Hepatocyte (in vitro differentiated cells): ENCODE results near the gene HSPB2. TPM values are rescaled to one million over a fixed set of nuclear protein-coding genes. Genes with fewer than 3 reads are reported as not detected.

Experiments
- DNase-seq: peaks from one replicate; pipeline ENCODE4 v3.0.0-alpha.2; 2016; ENCODE audit warnings: low spot score
- H2AFZ ChIP-seq: fragments of 200-600 bp; sonication (generic); 2 replicates; pipeline ENCODE4 v1.6.0; 2016; ENCODE audit warnings: antibody characterized with exemption, mild to moderate bottlenecking
- H3K27ac ChIP-seq: fragments of 200-600 bp; sonication (generic); 2 replicates; pipeline ENCODE4 v1.5.1; 2016; ENCODE audit warnings: mild to moderate bottlenecking
- H3K27me3 ChIP-seq: fragments of 200-600 bp; sonication (generic); 2 replicates; pipeline ENCODE4 v1.6.1; 2016
- H3K36me3 ChIP-seq: fragments of 200-600 bp; sonication (generic); replicated peaks from 2 replicates; pipeline ENCODE4 v1.5.1; 2016; ENCODE audit warnings: low read depth; ENCODE audit not compliant: insufficient read depth
- H3K4me1 ChIP-seq: fragments of 200-600 bp; sonication (generic); 2 replicates; pipeline ENCODE4 v1.5.1; 2016; ENCODE audit warnings: mild to moderate bottlenecking, moderate library complexity; ENCODE audit not compliant: insufficient read depth
- H3K4me2 ChIP-seq: fragments of 200-600 bp; sonication (generic); 2 replicates; pipeline ENCODE4 v1.6.0; 2016
- H3K4me3 ChIP-seq: fragments of 200-600 bp; sonication (generic); 2 replicates; pipeline ENCODE4 v1.5.1; 2016; ENCODE audit warnings: mild to moderate bottlenecking
- H3K79me2 ChIP-seq: fragments of 200-600 bp; sonication (generic); 2 replicates; pipeline ENCODE4 v1.6.0; 2017; ENCODE audit warnings: mild to moderate bottlenecking
- H3K9me2 ChIP-seq: fragments of 200-600 bp; sonication (generic); replicated peaks from 2 replicates; pipeline ENCODE4 v1.6.0; 2017; ENCODE audit warnings: mild to moderate bottlenecking; ENCODE audit not compliant: insufficient read depth
- H3K9me3 ChIP-seq: fragments of 200-600 bp; sonication (generic); 2 replicates; pipeline ENCODE4 v1.5.1; 2016; ENCODE audit warnings: low read depth, mild to moderate bottlenecking
- H4K20me1 ChIP-seq: fragments of 200-600 bp; sonication (generic); 2 replicates; pipeline ENCODE4 v1.6.0; 2016; ENCODE audit warnings: mild to moderate bottlenecking; ENCODE audit not compliant: insufficient read depth, poor library complexity, severe bottlenecking
- EZH2 ChIP-seq: fragments of 200-600 bp; sonication (generic); IDR thresholded peaks from 2 replicates; pipeline ENCODE4 v1.6.1; 2016; ENCODE audit warnings: antibody characterized with exemption, mild to moderate bottlenecking, borderline replicate concordance
- EZH2phosphoT487 ChIP-seq: fragments of 200-600 bp; sonication (generic); IDR thresholded peaks from one replicate; pipeline ENCODE4 v1.6.1; 2018; ENCODE audit warnings: antibody characterized with exemption, mild to moderate bottlenecking, low read depth, moderate library complexity; ENCODE audit not compliant: unreplicated experiment, severe bottlenecking
- WGBS: methylation state at CpG from one replicate; pipeline ENCODE4 v1.1.6; 2016; ENCODE audit warnings: low lambda C conversion rate; ENCODE audit errors: missing lambda C conversion rate; 5-methylcytosine and 5-hydroxymethylcytosine counted together
- polyA plus RNA-seq: library from polyadenylated mRNA; unstranded; fragments of >200 nt; fragmentation: Nextera tagmentation; extraction: Ambion mirVana; gene quantifications from 2 replicates; pipeline ENCODE4 v1.2.1, GENCODE V29; 2016
- total RNA-seq: library from RNA; depleted of rRNA; stranded (reverse); fragments of >200 nt; gene quantifications from 2 replicates; pipeline ENCODE4 v1.2.3, GENCODE V29; 2014
- TF ChIP-seq, protein P1 (sequence below): fragments of 200-600 bp; sonication (generic); IDR thresholded peaks from 2 replicates; pipeline ENCODE4 v1.5.1; 2016; ENCODE audit warnings: antibody characterized with exemption, mild to moderate bottlenecking; ENCODE audit not compliant: poor library complexity

Gene HSPB2
- total and polyA plus RNA-seq, 2 experiments from 2014 or later, result 0.29 TPM; not detected in 1

DNA sequence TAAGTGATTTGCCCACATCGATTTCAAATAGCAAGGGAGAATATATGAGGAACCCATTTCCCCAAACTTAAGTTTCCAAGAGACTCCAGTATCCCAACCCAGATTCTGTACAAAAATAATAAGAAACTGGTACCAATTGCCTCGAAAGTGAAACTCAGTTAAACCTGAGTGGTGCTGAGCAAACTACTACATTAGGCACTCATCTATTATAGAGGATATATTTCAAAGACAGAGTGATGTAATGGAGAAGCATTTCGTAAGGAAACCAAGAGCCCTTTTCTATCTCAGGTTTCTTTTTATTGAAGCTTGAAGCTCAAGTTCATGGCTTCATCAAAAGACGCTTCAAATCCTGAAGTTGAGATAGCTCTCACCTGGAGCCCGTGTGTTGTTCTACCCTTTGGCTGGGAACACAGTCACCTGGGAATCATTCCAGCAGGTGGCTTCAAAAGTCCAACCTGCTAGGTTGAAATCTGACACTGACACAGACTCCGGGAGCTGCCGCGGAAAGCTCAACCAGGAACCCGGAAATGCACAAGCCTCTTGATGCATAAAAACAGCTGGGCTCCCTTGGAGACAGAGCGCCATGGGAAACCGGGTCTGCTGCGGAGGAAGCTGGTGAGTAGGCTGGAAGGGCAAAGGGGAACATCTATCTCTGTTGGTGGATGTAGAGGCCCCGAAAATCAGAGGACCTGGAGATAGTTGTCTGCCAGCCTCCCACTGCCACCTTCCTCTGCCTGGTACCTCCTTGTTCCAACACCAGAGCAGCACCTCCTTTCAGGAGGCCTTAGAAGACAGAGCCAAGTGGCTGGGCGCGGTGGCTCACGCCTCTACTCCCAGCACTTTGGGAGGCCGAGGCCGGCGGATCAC lies 6.1 kb downstream of the HSPB2 start, which contains the start of gene C11orf52:
Gene C11orf52 (plus strand): TSS at position 524 of the 867 bp plus-strand sequence. CDS start 60 bp downstream, at position 584.
- Histone ChIP-seq H3K27ac (peak within 1 kb of the TSS; percentile 95), H3K9me3 (no peaks in the 10 kb centered on the region), H3K4me3 (no peak within 1 kb of the TSS), H3K4me1 (peaks cover 28% of the 10 kb centered on the region), H3K79me2 (peaks cover 20% of the 10 kb centered on the region), H3K9me2 (no peaks in the 10 kb centered on the region), H2AFZ (peak within 1 kb of the TSS; percentile 87), H3K4me2 (peak within 1 kb of the TSS; percentile 80), H4K20me1 (no peaks in the 10 kb centered on the region), H3K27me3 (no peaks in the 10 kb centered on the region), H3K36me3 (no peaks in the 10 kb centered on the region)
- DNase-seq, result peak; percentile 90
- TF ChIP-seq, protein P1, sequence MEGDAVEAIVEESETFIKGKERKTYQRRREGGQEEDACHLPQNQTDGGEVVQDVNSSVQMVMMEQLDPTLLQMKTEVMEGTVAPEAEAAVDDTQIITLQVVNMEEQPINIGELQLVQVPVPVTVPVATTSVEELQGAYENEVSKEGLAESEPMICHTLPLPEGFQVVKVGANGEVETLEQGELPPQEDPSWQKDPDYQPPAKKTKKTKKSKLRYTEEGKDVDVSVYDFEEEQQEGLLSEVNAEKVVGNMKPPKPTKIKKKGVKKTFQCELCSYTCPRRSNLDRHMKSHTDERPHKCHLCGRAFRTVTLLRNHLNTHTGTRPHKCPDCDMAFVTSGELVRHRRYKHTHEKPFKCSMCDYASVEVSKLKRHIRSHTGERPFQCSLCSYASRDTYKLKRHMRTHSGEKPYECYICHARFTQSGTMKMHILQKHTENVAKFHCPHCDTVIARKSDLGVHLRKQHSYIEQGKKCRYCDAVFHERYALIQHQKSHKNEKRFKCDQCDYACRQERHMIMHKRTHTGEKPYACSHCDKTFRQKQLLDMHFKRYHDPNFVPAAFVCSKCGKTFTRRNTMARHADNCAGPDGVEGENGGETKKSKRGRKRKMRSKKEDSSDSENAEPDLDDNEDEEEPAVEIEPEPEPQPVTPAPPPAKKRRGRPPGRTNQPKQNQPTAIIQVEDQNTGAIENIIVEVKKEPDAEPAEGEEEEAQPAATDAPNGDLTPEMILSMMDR, result no peak
- TF ChIP-seq EZH2 (no peak), EZH2phosphoT487 (no peak)
- WGBS, result 45% methylated on average over 19 of the region's 19 CpGs

DNA sequence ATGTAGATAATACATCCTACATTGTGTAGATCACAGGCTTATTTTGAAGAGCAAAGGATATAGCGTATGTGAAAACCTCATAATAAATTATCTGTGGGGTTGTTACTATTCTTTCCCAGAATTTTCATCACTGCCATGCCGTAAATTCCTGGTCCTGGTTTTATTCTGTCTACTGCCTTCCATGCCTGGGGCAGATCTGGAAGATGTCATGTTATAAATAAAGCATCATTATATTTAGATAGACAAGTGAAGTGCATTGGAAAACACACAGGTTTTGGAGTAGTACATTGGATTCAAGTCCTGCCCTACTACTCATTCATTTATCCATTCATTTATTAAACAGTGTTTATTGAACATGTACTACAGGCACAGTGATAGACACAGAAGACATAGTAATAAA lies 8.4 kb downstream of the HSPB2 start:
- no peaks in the 10 kb centered on the region for H3K36me3 ChIP-seq
- WGBS, result 63% methylated on average over 2 of the region's 2 CpGs
- H3K79me2 ChIP-seq, result peaks cover 20% of the 10 kb centered on the region
- DNase-seq, result no peak
- H2AFZ ChIP-seq, result no peak overlapping the region
- H3K27ac ChIP-seq, result no peak overlapping the region
- H3K4me2 ChIP-seq, result no peak overlapping the region
- no peaks in the 10 kb centered on the region for H4K20me1 ChIP-seq
- H3K4me3 ChIP-seq, result no peak overlapping the region
- H3K9me3 ChIP-seq, result no peaks in the 10 kb centered on the region
- H3K27me3 ChIP-seq, result no peaks in the 10 kb centered on the region
- H3K9me2 ChIP-seq, result no peaks in the 10 kb centered on the region
- TF ChIP-seq, protein P1, result no peak
- TF ChIP-seq EZH2phosphoT487 (no peak), EZH2 (no peak)
- H3K4me1 ChIP-seq, result peaks cover 43% of the 10 kb centered on the region

DNA sequence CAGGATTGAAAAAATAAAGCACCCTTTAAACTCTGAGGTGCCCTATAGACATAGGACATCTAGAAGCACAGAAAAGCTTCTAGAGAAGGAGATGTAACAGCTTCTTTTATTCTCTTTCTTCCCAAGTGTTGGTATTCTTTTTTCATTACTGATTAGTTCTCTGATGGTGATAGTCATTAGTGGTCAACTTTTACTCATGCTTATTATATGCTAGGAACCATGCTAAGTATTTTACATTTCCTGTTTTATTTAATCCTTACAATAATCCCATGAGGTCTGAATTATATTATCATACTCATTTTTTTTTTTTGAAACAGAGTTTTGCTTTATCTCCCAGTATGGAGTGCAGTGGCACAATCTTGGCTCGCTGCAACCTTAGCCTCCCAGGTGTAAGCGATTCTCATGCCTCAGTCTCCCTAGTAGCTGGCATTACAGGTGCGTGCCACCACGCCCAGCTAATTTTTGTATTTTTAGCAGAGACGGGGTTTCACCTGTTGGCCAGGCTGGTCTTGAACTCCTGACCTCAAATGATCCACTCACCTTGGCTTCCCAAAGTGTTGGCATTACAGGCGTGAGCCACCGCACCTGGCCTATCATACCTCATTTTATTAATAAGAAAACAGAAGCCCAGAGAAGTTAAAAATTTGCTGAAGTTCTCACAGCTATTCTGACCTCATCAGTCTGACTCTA lies 9.2 kb downstream of the HSPB2 start:
- no peaks in the 10 kb centered on the region for H4K20me1 ChIP-seq
- H3K4me1 ChIP-seq, result peaks cover 49% of the 10 kb centered on the region
- H3K9me3 ChIP-seq, result no peaks in the 10 kb centered on the region
- no peaks in the 10 kb centered on the region for H3K27me3 ChIP-seq
- H3K79me2 ChIP-seq, result peaks cover 20% of the 10 kb centered on the region
- H3K36me3 ChIP-seq, result no peaks in the 10 kb centered on the region
- TF ChIP-seq EZH2, result no peak
- no peak for TF ChIP-seq EZH2phosphoT487
- TF ChIP-seq, protein P1, result no peak
- no peaks in the 10 kb centered on the region for H3K9me2 ChIP-seq
- no peak overlapping the region for H2AFZ ChIP-seq
- WGBS, result 95% methylated on average over 7 of the region's 7 CpGs
- DNase-seq, result no peak
- H3K4me3 ChIP-seq, result no peak overlapping the region
- H3K27ac ChIP-seq, result no peak overlapping the region
- H3K4me2 ChIP-seq, result no peak overlapping the region
